K562 (cell line): ENCODE results near the gene HMCN1. TPM values are rescaled to one million over a fixed set of nuclear protein-coding genes. Genes with fewer than 3 reads are reported as not detected.

Source experiments
- FOXJ2 ChIP-seq: fragments of 200-800 bp; sonication (Bioruptor generic); IDR thresholded peaks from 2 replicates; pipeline ENCODE4 v1.6.1; 2016; ENCODE audit warnings: missing genetic modification characterization, missing compliant biosample characterization
- KDM1A ChIP-seq, 2 experiments: fragments of 450-650 bp; IDR thresholded peaks; 2 replicates each; pipeline ENCODE4 v1.6.1; 2016; ENCODE audit warnings: mild to moderate bottlenecking in 2 of 2
- MYC ChIP-seq, 2 experiments: fragments of 250-450 bp in 1 of 2; sonication (Bioruptor Pico) in 1 of 2; IDR thresholded peaks; 2 replicates each; pipeline versions ENCODE4 v1.5.1 to v1.6.1; 2012 to 2021; ENCODE audit warnings: low read depth in 2 of 2, borderline replicate concordance in 1 of 2, improper control_type of control experiment in 1 of 2, low read length in 1 of 2, mild to moderate bottlenecking in 1 of 2, moderate library complexity in 1 of 2
- MYNN ChIP-seq, 2 experiments: sonication (generic); formaldehyde crosslinking in 1 of 2; IDR thresholded peaks; 2 replicates each; pipeline versions ENCODE4 v1.5.0 to v1.6.1; 2016 to 2020; ENCODE audit warnings: antibody characterized with exemption in 1 of 2, missing genetic modification reagents in 1 of 2
- NFIC ChIP-seq: fragments of 450-650 bp; IDR thresholded peaks from 2 replicates; pipeline ENCODE4 v1.6.1; 2017; ENCODE audit warnings: mild to moderate bottlenecking, inconsistent platforms
- SMARCA4 ChIP-seq: fragments of 450-650 bp; IDR thresholded peaks from 2 replicates; pipeline ENCODE4 v1.6.1; 2016
- TOE1 ChIP-seq, 2 experiments: fragments of 450-650 bp in 1 of 2; sonication (generic) in 1 of 2; formaldehyde crosslinking in 1 of 2; IDR thresholded peaks; 2 replicates each; pipeline versions ENCODE4 v1.7.1 to v1.8.0; 2016 to 2022; ENCODE audit warnings: borderline replicate concordance in 2 of 2, mild to moderate bottlenecking in 2 of 2, antibody characterized with exemption in 1 of 2, inconsistent platforms in 1 of 2, low read depth in 1 of 2, missing genetic modification reagents in 1 of 2, moderate library complexity in 1 of 2
- polyA plus RNA-seq, 8 experiments: library from polyadenylated mRNA; depleted of rRNA in 4 of 8; stranded (reverse) in 5 of 8; unstranded in 3 of 8; fragments of >200 nt; fragmentation: Nextera tagmentation in 2 of 8; fragmentation: Illumina TruSeq in 1 of 8; extraction: Ambion mirVana in 2 of 8; extraction: Trizol in 1 of 8; gene quantifications; 2 replicates each; pipeline versions ENCODE4 v1.2.1 to v1.2.3, GENCODE V29; 2011 to 2014; ENCODE audit warnings: inconsistent platforms in 1 of 8, missing spikeins in 1 of 8
- total RNA-seq, 7 experiments: library from RNA; depleted of rRNA in 6 of 7; stranded (reverse); fragments of >200 nt in 6 of 7; fragmentation: Illumina TruSeq in 2 of 7; extraction: Trizol in 2 of 7; gene quantifications; 2 replicates each; pipeline versions ENCODE4 v1.2.1 to v1.2.3, GENCODE V29; 2011 to 2021; ENCODE audit warnings: low replicate concordance in 1 of 7
- TF ChIP-seq, protein P1 (sequence below): fragments of 450-650 bp; IDR thresholded peaks from 2 replicates; pipeline ENCODE4 v1.6.1; 2016; ENCODE audit warnings: low read depth
- TF ChIP-seq, protein P2 (sequence below): fragments of 200-800 bp; sonication (Bioruptor generic); IDR thresholded peaks from 2 replicates; pipeline ENCODE4 v1.6.1; 2017; ENCODE audit warnings: missing genetic modification characterization, missing compliant biosample characterization
- TF ChIP-seq, protein P3 (sequence below): fragments of 150-350 bp; IDR thresholded peaks from 2 replicates; pipeline ENCODE4 v1.6.1; 2014; ENCODE audit warnings: low read depth, mild to moderate bottlenecking, low read length, borderline replicate concordance
- TF ChIP-seq, protein P4 (sequence below), 2 experiments: fragments of 200-800 bp in 1 of 2; sonication (Bioruptor generic) in 1 of 2; sonication (generic) in 1 of 2; formaldehyde crosslinking in 1 of 2; IDR thresholded peaks in 1 of 2; conservative IDR thresholded peaks in 1 of 2; 2 replicates each; pipeline versions ENCODE4 v1.5.0 to v1.6.1; 2016 to 2020; ENCODE audit warnings: missing compliant biosample characterization in 1 of 2, missing genetic modification characterization in 1 of 2, missing genetic modification reagents in 1 of 2

Gene HMCN1
- total and polyA plus RNA-seq, 9 of the 15 experiments (the other 6 are each of a cell fraction or from before 2014, with no cell fraction given) = 0.07 to 0.36 (median 0.21) TPM

DNA sequence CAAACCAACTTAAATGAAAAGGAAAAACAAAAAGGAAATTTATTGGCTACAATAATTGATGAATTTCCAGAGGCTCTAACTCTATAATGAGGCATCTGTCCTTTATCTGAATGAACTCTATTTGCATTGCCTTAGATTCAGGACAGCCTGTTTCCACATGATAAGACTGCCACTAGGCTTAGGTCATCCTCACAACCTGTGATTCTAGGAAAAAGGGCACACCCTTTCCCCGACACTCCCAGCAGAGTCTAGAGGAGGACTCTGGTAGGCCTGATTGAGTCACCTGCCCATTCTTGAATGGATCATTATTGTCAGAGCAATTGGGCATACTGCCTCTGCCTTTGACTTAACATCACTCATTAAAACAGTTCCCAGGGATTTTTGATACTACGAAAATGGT lies 378.1 kb downstream of the HMCN1 start (continued):
- TF ChIP-seq FOXJ2 (tag) (peak; percentile 83), TOE1 (IDR thresholded peaks at IDR 0.05; ENCODE audit: borderline replicate concordance) (peak; percentile 49; the same call in 1 of the 2 replicates), TOE1 (CRISPR knock-in tag; IDR thresholded peaks at IDR 0.05; ENCODE audit: borderline replicate concordance, low read depth) (no peak), KDM1A (IDR thresholded peaks at IDR 0.05) (peak; percentile 100), MYC (IDR thresholded peaks at IDR 0.05; ENCODE audit: low read depth, low read length) (peak; percentile 32; the same call in 1 of the 2 replicates), MYC (CRISPR knock-in tag; IDR thresholded peaks at IDR 0.05; ENCODE audit: borderline replicate concordance, low read depth) (no peak), MYNN (IDR thresholded peaks at IDR 0.05) (peak; percentile 81), MYNN (CRISPR knock-in tag; IDR thresholded peaks at IDR 0.05) (no peak), NFIC (peak; percentile 90), SMARCA4 (peak; percentile 99)
- TF ChIP-seq, protein P1, sequence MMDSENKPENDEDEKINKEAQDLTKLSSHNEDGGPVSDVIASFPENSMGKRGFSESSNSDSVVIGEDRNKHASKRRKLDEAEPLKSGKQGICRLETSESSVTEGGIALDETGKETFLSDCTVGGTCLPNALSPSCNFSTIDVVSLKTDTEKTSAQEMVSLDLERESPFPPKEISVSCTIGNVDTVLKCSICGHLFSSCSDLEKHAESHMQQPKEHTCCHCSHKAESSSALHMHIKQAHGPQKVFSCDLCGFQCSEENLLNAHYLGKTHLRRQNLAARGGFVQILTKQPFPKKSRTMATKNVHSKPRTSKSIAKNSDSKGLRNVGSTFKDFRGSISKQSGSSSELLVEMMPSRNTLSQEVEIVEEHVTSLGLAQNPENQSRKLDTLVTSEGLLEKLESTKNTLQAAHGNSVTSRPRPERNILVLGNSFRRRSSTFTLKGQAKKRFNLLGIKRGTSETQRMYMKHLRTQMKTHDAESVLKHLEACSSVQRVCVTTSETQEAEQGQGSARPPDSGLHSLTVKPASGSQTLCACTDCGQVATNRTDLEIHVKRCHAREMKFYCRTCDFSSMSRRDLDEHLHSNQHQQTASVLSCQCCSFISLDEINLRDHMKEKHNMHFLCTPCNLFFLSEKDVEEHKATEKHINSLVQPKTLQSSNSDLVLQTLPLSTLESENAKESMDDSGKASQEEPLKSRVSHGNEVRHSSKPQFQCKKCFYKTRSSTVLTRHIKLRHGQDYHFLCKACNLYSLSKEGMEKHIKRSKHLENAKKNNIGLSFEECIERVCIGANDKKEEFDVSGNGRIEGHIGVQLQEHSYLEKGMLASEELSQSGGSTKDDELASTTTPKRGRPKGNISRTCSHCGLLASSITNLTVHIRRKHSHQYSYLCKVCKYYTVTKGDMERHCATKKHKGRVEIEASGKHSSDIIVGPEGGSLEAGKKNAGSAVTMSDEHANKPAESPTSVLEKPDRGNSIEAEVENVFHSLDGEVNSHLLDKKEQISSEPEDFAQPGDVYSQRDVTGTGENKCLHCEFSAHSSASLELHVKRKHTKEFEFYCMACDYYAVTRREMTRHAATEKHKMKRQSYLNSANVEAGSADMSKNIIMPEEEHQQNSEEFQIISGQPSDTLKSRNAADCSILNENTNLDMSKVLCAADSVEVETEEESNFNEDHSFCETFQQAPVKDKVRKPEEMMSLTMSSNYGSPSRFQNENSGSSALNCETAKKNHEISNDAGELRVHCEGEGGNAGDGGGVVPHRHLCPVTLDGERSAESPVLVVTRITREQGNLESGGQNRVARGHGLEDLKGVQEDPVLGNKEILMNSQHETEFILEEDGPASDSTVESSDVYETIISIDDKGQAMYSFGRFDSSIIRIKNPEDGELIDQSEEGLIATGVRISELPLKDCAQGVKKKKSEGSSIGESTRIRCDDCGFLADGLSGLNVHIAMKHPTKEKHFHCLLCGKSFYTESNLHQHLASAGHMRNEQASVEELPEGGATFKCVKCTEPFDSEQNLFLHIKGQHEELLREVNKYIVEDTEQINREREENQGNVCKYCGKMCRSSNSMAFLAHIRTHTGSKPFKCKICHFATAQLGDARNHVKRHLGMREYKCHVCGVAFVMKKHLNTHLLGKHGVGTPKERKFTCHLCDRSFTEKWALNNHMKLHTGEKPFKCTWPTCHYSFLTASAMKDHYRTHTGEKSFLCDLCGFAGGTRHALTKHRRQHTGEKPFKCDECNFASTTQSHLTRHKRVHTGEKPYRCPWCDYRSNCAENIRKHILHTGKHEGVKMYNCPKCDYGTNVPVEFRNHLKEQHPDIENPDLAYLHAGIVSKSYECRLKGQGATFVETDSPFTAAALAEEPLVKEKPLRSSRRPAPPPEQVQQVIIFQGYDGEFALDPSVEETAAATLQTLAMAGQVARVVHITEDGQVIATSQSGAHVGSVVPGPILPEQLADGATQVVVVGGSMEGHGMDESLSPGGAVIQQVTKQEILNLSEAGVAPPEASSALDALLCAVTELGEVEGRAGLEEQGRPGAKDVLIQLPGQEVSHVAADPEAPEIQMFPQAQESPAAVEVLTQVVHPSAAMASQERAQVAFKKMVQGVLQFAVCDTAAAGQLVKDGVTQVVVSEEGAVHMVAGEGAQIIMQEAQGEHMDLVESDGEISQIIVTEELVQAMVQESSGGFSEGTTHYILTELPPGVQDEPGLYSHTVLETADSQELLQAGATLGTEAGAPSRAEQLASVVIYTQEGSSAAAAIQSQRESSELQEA = no peak
- TF ChIP-seq, protein P2, sequence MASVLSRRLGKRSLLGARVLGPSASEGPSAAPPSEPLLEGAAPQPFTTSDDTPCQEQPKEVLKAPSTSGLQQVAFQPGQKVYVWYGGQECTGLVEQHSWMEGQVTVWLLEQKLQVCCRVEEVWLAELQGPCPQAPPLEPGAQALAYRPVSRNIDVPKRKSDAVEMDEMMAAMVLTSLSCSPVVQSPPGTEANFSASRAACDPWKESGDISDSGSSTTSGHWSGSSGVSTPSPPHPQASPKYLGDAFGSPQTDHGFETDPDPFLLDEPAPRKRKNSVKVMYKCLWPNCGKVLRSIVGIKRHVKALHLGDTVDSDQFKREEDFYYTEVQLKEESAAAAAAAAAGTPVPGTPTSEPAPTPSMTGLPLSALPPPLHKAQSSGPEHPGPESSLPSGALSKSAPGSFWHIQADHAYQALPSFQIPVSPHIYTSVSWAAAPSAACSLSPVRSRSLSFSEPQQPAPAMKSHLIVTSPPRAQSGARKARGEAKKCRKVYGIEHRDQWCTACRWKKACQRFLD (CRISPR knock-in tag) = peak; percentile 93
- TF ChIP-seq, protein P3, sequence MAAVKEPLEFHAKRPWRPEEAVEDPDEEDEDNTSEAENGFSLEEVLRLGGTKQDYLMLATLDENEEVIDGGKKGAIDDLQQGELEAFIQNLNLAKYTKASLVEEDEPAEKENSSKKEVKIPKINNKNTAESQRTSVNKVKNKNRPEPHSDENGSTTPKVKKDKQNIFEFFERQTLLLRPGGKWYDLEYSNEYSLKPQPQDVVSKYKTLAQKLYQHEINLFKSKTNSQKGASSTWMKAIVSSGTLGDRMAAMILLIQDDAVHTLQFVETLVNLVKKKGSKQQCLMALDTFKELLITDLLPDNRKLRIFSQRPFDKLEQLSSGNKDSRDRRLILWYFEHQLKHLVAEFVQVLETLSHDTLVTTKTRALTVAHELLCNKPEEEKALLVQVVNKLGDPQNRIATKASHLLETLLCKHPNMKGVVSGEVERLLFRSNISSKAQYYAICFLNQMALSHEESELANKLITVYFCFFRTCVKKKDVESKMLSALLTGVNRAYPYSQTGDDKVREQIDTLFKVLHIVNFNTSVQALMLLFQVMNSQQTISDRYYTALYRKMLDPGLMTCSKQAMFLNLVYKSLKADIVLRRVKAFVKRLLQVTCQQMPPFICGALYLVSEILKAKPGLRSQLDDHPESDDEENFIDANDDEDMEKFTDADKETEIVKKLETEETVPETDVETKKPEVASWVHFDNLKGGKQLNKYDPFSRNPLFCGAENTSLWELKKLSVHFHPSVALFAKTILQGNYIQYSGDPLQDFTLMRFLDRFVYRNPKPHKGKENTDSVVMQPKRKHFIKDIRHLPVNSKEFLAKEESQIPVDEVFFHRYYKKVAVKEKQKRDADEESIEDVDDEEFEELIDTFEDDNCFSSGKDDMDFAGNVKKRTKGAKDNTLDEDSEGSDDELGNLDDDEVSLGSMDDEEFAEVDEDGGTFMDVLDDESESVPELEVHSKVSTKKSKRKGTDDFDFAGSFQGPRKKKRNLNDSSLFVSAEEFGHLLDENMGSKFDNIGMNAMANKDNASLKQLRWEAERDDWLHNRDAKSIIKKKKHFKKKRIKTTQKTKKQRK = no peak
- TF ChIP-seq, protein P4, sequence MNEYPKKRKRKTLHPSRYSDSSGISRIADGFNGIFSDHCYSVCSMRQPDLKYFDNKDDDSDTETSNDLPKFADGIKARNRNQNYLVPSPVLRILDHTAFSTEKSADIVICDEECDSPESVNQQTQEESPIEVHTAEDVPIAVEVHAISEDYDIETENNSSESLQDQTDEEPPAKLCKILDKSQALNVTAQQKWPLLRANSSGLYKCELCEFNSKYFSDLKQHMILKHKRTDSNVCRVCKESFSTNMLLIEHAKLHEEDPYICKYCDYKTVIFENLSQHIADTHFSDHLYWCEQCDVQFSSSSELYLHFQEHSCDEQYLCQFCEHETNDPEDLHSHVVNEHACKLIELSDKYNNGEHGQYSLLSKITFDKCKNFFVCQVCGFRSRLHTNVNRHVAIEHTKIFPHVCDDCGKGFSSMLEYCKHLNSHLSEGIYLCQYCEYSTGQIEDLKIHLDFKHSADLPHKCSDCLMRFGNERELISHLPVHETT (CRISPR knock-in tag; conservative IDR thresholded peaks at IDR 0.05 in 1 of 2, IDR thresholded peaks at IDR 0.05 in 1 of 2) = 0 out of 4 replicates have a peak, but pooled peaks of 1 of the 2 experiments have one; percentile 59
